Mesothelial cell of epicardium (in vitro differentiated cells): ENCODE measurements around the gene CTSZ. TPM values are rescaled to one million over a fixed set of nuclear protein-coding genes. Genes with fewer than 3 reads are reported as not detected.
"Not testable (repeated sequence)": the region's sequence is repeated elsewhere in the genome, so short reads cannot be mapped to it uniquely, and the experiment has no call there.

Experiments
- DNase-seq, 2 experiments: peaks; one replicate each; pipeline ENCODE4 v3.0.0; 2021; ENCODE audit warnings: low spot score in 2 of 2; ENCODE audit not compliant: unreplicated experiment in 2 of 2
- H3K27ac Mint-ChIP-seq: 2 replicates; pipeline ENCODE4 v1.8.0; 2021; ENCODE audit warnings: mixed read lengths
- H3K27me3 Mint-ChIP-seq: 2 replicates; pipeline ENCODE4 v1.8.0; 2021; ENCODE audit warnings: low read depth, mixed read lengths
- H3K36me3 Mint-ChIP-seq: 2 replicates; pipeline ENCODE4 v1.8.0; 2021; ENCODE audit warnings: mixed read lengths
- H3K4me1 Mint-ChIP-seq: 2 replicates; pipeline ENCODE4 v1.8.0; 2021; ENCODE audit warnings: mixed read lengths
- H3K4me3 Mint-ChIP-seq: 2 replicates; pipeline ENCODE4 v1.8.0; 2021; ENCODE audit warnings: mild to moderate bottlenecking, moderate library complexity, mixed read lengths
- H3K9me3 Mint-ChIP-seq: 2 replicates; pipeline ENCODE4 v1.8.0; 2021; ENCODE audit warnings: mixed read lengths
- CTCF ChIP-seq: fragments of 200-600 bp; sonication (generic); IDR thresholded peaks from one replicate; pipeline ENCODE4 v1.5.0; 2021; ENCODE audit warnings: antibody characterized with exemption; ENCODE audit not compliant: unreplicated experiment
- total RNA-seq: library from RNA; stranded (reverse); gene quantifications from 3 replicates; pipeline ENCODE4 v1.2.1, GENCODE V29; 2021

The CTSZ gene
- total RNA-seq, 1 donor from 2014 or later = 65.3 TPM

GRCh38 chr20:59042796-59043631, 36.0 kb upstream of the CTSZ start:
- H3K36me3 Mint-ChIP-seq = peaks cover 6% of the 10 kb centered on the region
- H3K9me3 Mint-ChIP-seq = no peaks in the 10 kb centered on the region
- peak overlapping the region; percentile 84 for H3K4me3 Mint-ChIP-seq
- peaks cover 31% of the 10 kb centered on the region for H3K4me1 Mint-ChIP-seq
- peak; percentile 83 to 88 for DNase-seq
- H3K27me3 Mint-ChIP-seq = no peaks in the 10 kb centered on the region
- no peak for TF ChIP-seq CTCF
- H3K27ac Mint-ChIP-seq = no peak overlapping the region

GRCh38 chr20:59042151-59042795, 35.2 kb upstream of the CTSZ start, which contains the start of gene PRELID3B:
Gene PRELID3B, minus strand, starts transcription at chr20:59042786. Its CDS starts 56 bp downstream, at chr20:59042730.
- Mint-ChIP-seq H3K27ac (peak within 1 kb of the TSS; percentile 64), H3K27me3 (no peaks in the 10 kb centered on the region), H3K9me3 (no peaks in the 10 kb centered on the region), H3K36me3 (peaks cover 9% of the 10 kb centered on the region), H3K4me1 (peaks cover 31% of the 10 kb centered on the region), H3K4me3 (peak within 1 kb of the TSS; percentile 84)
- DNase-seq = no peak
- TF ChIP-seq CTCF = no peak

GRCh38 chr20:59041487-59041886, 34.4 kb upstream of the CTSZ start:
- H3K4me1 Mint-ChIP-seq = peaks cover 31% of the 10 kb centered on the region
- not testable (repeated sequence) for DNase-seq, H3K27me3 Mint-ChIP-seq, H3K9me3 Mint-ChIP-seq
- peak overlapping the region; percentile 84 for H3K4me3 Mint-ChIP-seq
- H3K27ac Mint-ChIP-seq = peak overlapping the region; percentile 59
- H3K36me3 Mint-ChIP-seq = peaks cover 16% of the 10 kb centered on the region

GRCh38 chr20:59040667-59041066, 33.6 kb upstream of the CTSZ start:
- no peaks in the 10 kb centered on the region for H3K9me3 Mint-ChIP-seq
- H3K27ac Mint-ChIP-seq = peak overlapping the region; percentile 49

GRCh38 chr20:59039233-59039632, 32.2 kb upstream of the CTSZ start:
- Mint-ChIP-seq H3K27ac (no peak overlapping the region), H3K4me3 (no peak overlapping the region), H3K36me3 (peaks cover 25% of the 10 kb centered on the region), H3K4me1 (peaks cover 31% of the 10 kb centered on the region), H3K27me3 (no peaks in the 10 kb centered on the region), H3K9me3 (no peaks in the 10 kb centered on the region)
- DNase-seq = no peak
- TF ChIP-seq CTCF = no peak

More at GRCh38 chr20:59040667-59041066, 33.6 kb upstream of the CTSZ start:
- H3K4me3 Mint-ChIP-seq = peak overlapping the region; percentile 84
- no peak for DNase-seq
- no peak for TF ChIP-seq CTCF
- H3K4me1 Mint-ChIP-seq = peaks cover 31% of the 10 kb centered on the region
- peaks cover 18% of the 10 kb centered on the region for H3K36me3 Mint-ChIP-seq
- no peaks in the 10 kb centered on the region for H3K27me3 Mint-ChIP-seq

GRCh38 chr20:59037386-59037785, 30.3 kb upstream of the CTSZ start:
- Mint-ChIP-seq H3K4me1 (peaks cover 26% of the 10 kb centered on the region), H3K27ac (no peak overlapping the region)

More at GRCh38 chr20:59037386-59037785, 30.3 kb upstream of the CTSZ start:
- Mint-ChIP-seq H3K36me3 (peaks cover 25% of the 10 kb centered on the region), H3K4me3 (no peak overlapping the region), H3K9me3 (no peaks in the 10 kb centered on the region), H3K27me3 (no peaks in the 10 kb centered on the region)
- no peak for TF ChIP-seq CTCF
- DNase-seq = no peak
